ENCODE results near the gene JMJD4. TPM values are rescaled to one million over a fixed set of nuclear protein-coding genes. Genes with fewer than 3 reads are reported as not detected.

Gene JMJD4
- total RNA-seq, 1 donor from 2014 or later, result 7.0 TPM

DNA sequence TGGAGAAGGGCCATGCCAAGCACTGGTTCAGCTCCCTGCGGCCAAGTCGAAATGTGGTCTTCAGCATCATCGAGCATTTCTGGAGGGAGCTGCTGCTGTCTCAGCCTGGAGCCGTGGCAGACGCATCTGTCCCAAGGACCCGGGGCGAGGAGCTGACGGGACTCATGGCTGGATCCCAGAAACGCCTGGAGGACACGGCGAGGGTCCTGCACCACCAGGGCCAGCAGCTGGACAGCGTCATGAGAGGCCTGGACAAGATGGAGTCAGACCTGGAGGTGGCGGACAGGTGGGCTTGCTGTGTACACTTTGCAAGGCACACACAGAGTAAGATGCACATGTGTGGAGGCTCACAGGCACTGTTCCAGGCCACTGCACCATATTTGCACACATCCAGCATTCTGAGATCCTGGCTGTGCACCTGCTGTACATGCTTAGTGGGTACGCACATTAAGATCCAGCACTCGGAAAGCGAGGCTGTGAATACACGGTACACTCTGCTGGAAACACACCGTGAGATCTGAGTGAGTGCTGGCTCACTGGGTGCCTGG, 12.9 kb upstream of the JMJD4 start:
- Histone ChIP-seq H3K27me3 (ENCODE audit: low read depth) (no peaks in the 10 kb centered on the region), H3K4me1 (peaks cover 56% of the 10 kb centered on the region), H3K4me3 (no peak overlapping the region), H3K27ac (replicated peaks) (peak overlapping the region; percentile 70), H3K36me3 (peaks cover 16% of the 10 kb centered on the region), H3K9me3 (replicated peaks) (no peaks in the 10 kb centered on the region)
- DNase-seq, result no peak
- intact Hi-C loops (cut with micrococcal nuclease), result no loop called here
- TF ChIP-seq, protein P1, sequence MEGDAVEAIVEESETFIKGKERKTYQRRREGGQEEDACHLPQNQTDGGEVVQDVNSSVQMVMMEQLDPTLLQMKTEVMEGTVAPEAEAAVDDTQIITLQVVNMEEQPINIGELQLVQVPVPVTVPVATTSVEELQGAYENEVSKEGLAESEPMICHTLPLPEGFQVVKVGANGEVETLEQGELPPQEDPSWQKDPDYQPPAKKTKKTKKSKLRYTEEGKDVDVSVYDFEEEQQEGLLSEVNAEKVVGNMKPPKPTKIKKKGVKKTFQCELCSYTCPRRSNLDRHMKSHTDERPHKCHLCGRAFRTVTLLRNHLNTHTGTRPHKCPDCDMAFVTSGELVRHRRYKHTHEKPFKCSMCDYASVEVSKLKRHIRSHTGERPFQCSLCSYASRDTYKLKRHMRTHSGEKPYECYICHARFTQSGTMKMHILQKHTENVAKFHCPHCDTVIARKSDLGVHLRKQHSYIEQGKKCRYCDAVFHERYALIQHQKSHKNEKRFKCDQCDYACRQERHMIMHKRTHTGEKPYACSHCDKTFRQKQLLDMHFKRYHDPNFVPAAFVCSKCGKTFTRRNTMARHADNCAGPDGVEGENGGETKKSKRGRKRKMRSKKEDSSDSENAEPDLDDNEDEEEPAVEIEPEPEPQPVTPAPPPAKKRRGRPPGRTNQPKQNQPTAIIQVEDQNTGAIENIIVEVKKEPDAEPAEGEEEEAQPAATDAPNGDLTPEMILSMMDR (IDR thresholded peaks at IDR 0.05; ENCODE audit: borderline replicate concordance), result no peak

DNA sequence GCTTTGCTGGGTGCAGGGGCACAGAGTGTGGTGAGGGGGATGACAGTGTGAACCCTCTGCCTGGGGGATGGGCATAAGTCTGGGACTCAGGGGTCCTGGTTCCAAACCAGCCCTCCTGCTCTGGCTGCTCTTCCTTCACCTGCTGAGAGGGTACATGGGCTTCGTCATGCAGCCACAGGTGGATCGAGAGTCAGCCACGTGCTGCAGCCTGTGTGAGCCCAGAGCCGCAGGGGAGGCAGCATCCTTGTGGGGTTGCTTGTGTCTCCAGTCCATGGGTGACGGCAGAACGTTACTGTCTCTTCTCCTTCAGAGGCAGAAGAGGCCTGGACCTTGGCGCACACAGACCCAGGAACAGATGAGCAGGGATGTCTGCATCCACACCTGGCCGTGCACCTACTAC, 12.3 kb upstream of the JMJD4 start:
- Histone ChIP-seq H3K4me3 (no peak overlapping the region), H3K27ac (replicated peaks) (peak overlapping the region; percentile 70), H3K9me3 (replicated peaks) (no peaks in the 10 kb centered on the region), H3K27me3 (ENCODE audit: low read depth) (no peaks in the 10 kb centered on the region), H3K4me1 (peaks cover 55% of the 10 kb centered on the region), H3K36me3 (peaks cover 16% of the 10 kb centered on the region)
- TF ChIP-seq, protein P1 (IDR thresholded peaks at IDR 0.05; ENCODE audit: borderline replicate concordance), result no peak
- intact Hi-C loops (cut with micrococcal nuclease), result no loop called here
- DNase-seq, result no peak

DNA sequence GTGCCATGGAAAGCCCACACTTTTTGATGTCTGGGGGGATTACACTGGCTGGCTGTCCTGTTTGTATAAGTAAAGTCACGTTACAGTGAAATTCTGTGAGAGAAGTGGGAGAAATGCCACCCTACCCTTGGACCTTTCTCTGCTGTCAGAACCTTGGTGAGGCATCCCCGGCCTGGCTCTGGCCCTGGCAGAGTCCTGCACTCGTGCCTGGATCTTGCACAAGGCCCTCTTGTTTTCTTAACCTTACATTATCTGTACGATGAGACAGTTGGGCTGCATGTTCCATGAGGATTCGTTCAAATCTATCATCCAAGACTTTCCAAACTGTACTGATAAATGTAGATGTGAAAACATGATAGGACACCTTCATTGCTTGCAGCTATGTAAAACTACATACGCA, 11.6 kb upstream of the JMJD4 start:
- peaks cover 55% of the 10 kb centered on the region for H3K4me1 ChIP-seq
- peaks cover 16% of the 10 kb centered on the region for H3K36me3 ChIP-seq
- intact Hi-C loops (cut with micrococcal nuclease), result no loop called here
- TF ChIP-seq, protein P1 (IDR thresholded peaks at IDR 0.05; ENCODE audit: borderline replicate concordance), result no peak
- no peak overlapping the region for H3K27ac ChIP-seq (replicated peaks)
- no peaks in the 10 kb centered on the region for H3K9me3 ChIP-seq (replicated peaks)
- H3K4me3 ChIP-seq, result no peak overlapping the region
- no peak for DNase-seq
- no peaks in the 10 kb centered on the region for H3K27me3 ChIP-seq (ENCODE audit: low read depth)

DNA sequence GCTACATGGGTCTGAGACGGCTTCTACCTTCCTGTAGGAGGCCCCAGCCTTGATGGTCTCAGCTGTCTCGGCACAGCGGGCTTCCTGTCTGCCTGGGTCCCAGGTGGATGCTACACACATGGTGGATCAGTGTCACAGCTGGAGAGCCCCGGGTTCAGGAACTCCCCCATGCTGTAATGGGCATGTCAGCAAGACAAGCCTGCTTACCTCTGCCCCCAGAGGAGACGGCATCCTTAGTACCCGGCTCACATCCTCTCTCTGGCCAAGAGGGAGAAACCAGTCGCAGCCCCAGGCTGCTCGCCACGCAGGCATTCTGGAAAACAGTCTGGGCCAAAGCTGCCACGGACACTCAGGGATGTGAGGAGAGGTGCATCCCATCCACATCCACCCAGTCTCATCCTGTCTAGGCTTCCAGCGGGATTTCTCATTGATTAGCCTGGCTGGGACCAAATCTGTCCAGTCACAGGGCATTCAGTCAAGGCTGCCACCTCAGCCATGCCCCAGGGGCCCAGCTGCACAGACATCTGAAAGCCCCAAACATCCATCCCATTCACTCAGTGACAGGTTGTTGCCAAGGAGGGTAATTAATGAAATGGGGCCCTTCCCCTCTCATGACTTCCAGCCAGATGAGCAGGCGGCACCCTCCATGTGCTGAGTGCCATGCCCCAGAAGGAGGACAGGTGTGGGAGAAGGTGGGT, 10.6 kb upstream of the JMJD4 start:
- Histone ChIP-seq H3K36me3 (peaks cover 12% of the 10 kb centered on the region), H3K27me3 (ENCODE audit: low read depth) (no peaks in the 10 kb centered on the region), H3K4me1 (peaks cover 56% of the 10 kb centered on the region), H3K9me3 (replicated peaks) (no peaks in the 10 kb centered on the region), H3K27ac (replicated peaks) (no peak overlapping the region), H3K4me3 (no peak overlapping the region)
- DNase-seq, result no peak
- intact Hi-C loops (cut with micrococcal nuclease), result no loop called here
- TF ChIP-seq, protein P1 (IDR thresholded peaks at IDR 0.05; ENCODE audit: borderline replicate concordance), result no peak

DNA sequence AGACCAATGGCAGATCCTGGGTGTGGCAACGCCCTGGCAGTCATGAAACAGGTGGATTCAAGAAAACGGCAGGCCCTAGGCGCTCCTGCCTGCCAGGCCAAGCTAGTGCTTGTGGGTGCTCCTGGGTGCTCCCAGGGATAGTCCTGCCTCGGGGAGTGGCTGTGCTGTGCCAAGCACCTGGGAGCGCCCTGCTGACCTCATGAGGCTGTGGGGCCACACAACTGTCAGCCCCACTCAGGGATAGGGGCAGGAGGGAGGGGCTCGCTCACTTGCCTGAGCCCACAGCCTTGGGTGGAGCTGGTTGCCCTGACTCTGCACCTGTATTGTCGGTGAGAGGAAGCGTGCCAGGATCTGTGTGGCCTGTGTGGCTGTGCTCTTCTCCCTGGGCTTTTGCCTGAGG, 9.6 kb upstream of the JMJD4 start:
- H3K36me3 ChIP-seq, result peaks cover 12% of the 10 kb centered on the region
- intact Hi-C loops (cut with micrococcal nuclease), result no loop called here
- H3K4me3 ChIP-seq, result no peak overlapping the region
- TF ChIP-seq, protein P1 (IDR thresholded peaks at IDR 0.05; ENCODE audit: borderline replicate concordance), result no peak
- DNase-seq, result no peak
- H3K9me3 ChIP-seq (replicated peaks), result no peaks in the 10 kb centered on the region
- H3K27me3 ChIP-seq (ENCODE audit: low read depth), result no peaks in the 10 kb centered on the region
- H3K27ac ChIP-seq (replicated peaks), result no peak overlapping the region
- H3K4me1 ChIP-seq, result peaks cover 48% of the 10 kb centered on the region

Measured in left ventricle myocardium inferior (tissue), 1 donor.